NCI-H345 treated with DMSO at 0.1 percent for 48 hours (cell line): ENCODE results near the gene PC.

Source experiments
- DNase-seq: peaks from one replicate; lab custom pipeline; 2025; ENCODE audit not compliant: unreplicated experiment; lab: John Stamatoyannopoulos, UW

Gene PC

DNA sequence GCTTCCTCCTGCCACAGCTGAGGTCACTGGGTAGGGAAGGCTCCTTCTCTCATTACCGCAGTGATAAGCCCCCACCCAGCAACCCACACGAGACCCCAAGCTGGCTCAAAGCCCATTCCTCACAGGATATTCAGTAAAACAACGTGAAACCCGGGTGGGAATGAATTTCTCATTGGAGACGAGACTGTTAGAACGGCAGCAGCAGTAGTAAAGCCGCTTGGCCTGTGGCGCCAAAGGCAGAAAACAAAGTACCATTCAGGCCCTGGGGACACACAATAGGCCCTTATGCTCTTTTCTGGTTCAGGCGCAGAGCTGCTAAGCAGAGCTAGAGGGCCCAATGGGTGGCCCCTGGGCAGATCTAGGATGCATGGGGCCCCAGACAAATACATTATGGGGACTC, 45.3 kb downstream of the PC start:
- DNase-seq: no peak

DNA sequence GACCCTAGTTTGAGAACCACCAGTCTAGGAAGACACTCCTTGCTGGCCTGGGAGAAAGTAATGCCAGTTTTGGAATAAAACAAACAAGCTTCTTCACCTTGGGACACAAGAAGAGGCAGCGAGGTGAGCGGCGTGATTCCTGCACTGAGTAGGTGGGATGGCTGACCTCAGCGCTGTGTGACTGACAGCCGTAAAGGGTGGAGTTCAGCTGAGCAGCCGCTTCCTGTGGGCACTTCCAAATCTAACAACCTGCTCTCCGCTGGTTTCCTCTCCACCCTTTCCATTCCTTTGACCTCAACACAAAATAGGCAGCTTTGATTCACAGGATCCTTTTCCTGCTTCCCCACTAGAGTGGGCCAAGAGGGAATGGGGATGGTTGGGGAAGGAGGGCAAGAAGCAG, 45.8 kb downstream of the PC start:
- no peak for DNase-seq

DNA sequence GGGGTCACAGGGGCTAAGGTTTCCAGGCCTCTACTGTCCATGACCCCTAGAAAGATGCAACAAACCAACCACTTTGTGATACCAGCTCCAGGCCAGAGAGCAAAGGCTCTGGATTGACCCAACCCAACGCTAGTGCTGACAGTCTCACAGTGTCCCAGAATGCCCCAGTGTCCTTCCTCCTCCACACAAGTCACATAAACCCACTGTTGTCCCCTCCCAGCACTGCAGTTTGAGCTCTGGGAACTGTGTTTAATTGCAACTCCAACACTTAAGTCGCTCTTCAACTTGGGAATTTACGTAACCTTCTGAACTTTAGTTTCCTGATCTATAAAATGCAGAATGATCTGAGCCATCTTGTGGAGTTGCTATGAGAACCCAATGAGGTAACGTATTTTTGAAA, 47.5 kb downstream of the PC start:
- DNase-seq: no peak

DNA sequence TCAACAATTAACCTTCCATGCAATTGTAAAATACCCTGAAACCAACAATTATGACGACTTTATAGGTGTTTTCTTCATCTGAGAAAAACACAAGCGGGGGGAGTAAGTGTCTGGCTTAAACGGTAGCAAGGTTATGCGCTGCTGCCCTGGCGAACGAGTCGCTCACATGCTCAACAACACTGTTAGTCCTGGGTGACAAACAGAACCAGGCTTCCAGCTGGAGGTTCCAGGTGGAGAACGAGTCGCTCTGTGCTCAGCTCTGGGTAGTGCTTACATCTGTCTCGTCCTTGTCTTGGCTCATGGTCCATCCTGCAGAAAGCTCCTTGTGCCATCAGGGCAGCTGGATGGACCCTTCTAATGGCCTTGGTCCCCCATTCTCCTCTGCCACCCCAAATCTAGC, 48.2 kb downstream of the PC start:
- DNase-seq: no peak

DNA sequence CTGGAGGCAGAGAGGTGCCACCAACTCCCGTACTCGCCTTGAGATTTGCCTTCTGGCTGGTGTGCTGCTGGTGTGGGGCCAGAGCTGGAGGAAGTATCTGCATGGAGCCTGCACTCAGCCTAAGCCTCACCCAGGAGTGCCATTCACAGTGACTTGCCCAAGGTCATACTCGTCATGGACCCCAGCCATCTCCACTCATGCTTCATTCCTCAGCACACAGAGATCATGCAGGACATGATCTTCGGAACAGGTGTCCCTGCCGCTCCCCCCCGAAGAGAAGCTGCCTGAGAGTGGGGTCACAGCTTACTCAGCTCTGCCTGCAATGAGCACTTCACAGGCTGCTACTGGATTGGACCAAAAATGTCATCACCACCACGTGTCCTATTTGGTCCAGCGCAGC, 49.0 kb downstream of the PC start:
- no peak for DNase-seq

DNA sequence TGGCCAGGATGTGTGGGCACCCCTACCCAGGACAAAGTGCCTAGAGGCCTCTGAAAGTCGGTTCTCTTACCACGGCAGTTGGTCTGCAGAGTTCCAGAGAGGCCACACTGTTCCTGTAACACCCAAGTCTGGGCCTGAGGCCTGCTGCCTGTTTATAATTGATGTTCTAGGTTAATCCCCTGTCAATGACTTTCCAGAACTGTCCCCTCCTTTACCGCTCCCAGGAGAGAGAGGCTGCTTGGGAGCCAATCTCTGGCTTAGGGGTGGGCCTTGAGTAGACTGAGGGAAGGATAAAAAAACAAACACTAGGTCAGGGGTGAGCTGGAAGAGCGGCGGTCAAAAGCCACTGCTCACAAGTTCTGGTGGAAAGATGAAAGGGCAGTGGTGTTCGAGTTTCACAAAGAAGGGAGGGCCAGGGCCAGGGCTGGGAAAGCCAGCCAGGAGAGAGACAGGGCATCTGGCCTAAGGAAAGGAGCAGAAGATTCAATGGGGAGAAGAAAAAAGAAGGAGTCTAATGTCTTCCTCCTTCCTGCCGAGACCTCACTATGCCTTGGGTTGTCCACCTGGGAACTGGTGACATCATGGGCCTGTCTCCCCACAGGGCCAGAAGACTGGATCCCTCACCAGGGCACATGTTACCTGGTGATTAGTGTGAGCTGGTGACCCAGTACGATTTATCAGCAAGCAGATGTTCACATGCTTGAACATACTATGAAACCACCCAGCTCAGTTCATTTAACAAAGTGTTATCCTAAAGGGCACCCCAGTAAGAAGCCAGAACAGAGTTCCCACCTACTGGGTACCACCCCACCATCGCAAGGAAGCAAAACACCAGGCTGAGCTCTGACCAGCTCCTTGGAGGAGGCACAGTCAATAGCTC, 50.2 kb downstream of the PC start:
- DNase-seq: no peak

DNA sequence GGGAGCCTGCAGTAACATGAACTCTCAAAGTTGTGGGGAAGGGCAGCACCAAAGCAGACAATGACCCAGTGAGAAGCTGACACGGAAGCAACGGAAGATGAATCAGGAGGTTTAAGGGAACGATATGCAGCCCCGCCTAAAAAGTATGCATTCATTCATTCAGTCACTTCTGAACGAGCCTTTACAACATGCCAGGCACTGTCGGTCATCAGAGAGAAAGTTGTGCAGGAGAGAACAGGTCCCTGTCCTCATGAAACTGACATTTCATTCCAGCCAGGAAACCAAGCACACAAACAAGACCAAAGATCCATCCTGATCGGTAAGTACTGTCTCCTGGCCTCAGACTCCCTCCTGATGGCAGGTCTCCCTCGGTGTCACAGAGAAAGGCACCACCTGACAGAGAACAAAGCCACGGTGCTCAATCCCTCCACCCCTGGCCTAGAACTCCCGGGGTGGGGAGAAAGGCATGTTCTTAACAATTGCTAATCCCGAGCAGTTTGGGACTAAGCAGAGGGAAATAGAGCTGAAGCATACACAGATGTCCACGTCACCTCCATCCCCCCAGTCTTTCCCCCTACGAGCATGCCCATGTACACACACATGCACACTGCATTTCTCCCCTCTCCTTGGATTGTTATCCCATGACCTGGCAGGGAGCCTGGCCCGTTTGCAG, 52.0 kb downstream of the PC start:
- no peak for DNase-seq

DNA sequence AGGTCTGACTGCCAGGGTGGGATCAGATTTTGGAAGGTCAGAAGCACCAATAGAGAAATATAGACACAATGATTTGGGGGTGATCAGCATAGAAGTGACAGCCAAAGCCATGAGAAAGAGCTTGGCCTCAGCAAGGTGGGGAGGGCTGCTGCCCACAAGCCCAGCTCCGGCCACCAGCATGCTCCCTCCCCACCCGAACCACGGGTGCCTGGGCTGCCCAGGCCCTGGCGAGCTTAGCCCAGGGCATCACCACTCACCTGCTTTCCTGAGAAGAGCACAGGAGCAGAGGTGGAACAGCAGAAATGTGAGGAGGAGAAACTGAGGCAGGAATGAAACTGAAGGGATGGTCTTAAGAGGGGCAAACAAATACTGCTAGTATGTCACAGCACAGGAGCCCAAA, 52.6 kb downstream of the PC start:
- no peak for DNase-seq

DNA sequence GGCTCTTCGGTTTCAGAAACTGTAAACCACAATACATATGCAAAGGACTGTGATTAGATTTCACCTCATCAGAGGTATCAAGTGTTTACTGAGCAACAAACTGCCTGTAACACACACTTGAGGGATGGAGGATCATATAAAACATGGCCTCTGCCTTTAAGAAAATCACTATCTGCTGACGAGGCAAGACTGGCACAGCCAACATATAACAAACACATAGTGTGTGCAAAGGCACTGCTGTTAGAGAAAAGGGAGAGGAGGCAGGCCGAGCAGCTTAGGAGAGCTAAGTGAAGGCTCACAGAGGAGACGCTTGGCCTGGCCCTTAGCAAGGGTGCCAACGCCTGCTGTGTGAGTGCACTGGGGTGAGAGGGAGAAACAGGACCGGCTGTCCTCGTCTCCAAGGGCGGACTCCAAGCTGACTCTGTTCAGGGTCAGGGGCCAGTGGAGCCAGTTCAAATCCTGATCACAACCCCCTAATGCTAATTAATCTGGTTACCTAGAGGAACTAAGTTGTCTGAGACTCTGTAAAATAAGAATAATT, 53.1 kb downstream of the PC start:
- no peak for DNase-seq

DNA sequence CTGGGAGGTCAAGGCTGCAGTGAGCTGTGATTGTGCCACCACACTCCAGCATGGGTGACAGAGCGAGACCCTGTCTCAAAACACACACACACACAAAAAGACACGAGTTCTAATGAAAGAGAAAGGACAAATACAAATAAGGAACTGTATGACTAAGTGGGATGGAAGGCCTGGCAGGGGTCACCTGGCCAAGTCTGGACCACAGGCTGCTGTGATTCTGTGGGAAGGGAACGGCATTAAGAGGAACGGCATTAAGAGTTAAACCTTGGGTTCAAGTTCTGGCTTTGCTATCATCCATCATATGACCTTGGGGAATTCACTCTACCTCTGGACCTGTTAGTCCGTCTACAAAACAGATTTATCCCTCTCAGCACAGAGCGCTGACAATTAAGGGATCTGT, 53.6 kb downstream of the PC start:
- DNase-seq: no peak

DNA sequence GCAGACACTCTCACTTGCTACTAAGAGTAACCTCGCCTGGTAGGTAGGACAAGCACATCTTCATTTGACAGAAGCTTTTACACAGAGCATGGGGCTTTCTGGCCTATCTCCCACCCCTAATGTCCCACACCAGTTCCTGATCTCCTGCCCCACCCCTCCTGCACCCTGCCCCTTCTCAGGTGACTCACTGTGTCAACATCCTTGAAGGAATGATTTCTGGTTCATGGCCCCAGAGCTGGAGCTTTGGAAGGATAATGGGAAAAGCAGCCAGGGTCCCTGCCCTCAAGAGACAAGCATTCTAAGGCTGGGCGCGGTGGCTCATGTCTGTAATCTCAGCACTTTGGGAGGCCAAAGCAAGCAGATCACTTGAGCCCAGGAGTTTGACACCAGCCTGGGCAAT, 54.1 kb downstream of the PC start:
- DNase-seq: no peak

DNA sequence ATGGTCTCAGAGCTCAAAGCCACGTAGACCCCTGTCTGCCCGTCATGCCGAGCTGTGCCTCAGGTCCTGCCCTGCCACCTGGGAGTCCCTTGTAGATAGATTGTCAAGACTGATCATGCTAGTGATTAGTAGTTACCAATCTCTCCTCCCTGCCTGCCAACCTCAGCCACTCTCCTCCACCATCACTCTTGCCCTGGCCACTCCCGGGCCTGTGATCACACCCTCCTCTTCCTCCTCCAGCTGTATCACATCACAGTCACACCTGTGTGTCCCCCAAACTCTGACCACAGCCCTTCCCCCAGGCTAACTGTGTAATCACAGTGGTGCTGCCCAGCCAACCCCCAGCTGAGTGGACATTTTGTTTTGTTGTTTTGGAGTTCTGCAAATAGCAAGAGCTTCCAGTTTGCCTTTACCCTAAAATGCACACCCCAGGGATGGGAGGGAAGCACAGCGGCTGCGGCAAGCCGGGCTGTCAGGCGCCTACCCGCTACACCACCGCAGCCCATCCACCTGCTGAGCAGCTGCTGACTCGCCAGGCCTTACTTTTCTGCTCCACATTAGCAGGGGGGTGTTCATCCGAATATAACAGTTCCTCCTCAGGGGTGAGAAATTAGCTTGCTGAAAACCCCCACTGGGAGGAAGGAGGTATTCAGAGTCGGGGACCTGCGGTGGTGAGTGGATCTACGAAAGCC, 55.6 kb downstream of the PC start:
- DNase-seq: no peak

DNA sequence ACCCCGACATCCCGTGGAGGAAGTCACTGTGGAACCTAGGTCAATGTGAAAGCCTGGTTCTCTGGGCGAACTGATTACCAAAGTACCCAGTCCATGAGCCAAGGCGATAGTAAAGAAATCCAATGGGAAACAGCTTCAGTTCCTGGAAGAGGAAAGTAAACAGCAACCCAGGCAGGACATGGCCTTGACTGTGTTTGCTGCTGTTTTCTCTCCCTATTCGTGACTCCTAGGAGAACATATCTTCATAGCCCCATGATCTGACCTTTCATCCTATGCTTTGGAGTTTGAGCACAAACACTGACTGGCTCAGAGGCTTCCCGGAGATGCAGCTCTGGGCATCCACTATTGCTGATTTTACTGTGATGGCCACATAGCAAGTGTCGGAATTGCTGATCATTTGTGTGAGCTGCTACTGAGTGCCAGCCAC, 56.2 kb downstream of the PC start:
- DNase-seq: no peak

DNA sequence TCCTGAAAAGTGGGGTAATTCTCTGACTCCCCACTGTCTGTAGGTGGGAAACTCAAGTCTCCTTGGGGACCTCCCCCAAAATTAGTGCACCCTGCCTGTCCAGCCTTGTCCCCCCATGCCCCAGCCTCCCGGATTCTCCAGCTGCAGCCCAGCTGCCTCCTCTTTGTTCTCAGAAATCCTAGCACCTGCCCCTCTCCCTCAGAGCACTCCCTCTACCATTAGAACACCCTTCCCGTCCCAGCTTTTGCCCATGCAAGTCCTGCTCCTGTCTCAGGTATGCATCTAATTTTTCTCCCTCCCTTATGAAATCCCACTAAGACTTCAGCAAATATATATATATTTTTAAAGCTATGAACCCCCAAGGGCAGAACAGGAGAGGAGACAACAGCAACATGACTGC, 64.0 kb downstream of the PC start:
- no peak for DNase-seq

DNA sequence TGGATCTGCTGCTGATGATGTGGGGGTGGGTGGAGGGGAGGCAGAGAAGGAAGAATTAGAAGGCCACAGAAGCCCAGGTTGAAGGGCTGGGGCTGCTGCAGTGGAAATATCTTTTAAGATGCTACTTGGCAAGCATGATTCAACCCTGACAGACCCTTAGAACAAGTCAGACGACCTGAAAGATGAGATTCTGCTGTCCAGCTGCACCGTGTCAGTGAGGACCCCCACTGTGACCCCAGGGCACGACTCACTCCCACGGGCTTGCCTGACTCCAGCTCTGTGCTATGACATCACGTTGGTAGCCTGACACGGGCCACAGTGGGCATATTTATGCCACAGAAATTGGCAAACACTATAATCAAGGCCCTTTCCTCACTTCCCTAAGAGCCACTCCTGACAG, 65.3 kb downstream of the PC start:
- DNase-seq: no peak

DNA sequence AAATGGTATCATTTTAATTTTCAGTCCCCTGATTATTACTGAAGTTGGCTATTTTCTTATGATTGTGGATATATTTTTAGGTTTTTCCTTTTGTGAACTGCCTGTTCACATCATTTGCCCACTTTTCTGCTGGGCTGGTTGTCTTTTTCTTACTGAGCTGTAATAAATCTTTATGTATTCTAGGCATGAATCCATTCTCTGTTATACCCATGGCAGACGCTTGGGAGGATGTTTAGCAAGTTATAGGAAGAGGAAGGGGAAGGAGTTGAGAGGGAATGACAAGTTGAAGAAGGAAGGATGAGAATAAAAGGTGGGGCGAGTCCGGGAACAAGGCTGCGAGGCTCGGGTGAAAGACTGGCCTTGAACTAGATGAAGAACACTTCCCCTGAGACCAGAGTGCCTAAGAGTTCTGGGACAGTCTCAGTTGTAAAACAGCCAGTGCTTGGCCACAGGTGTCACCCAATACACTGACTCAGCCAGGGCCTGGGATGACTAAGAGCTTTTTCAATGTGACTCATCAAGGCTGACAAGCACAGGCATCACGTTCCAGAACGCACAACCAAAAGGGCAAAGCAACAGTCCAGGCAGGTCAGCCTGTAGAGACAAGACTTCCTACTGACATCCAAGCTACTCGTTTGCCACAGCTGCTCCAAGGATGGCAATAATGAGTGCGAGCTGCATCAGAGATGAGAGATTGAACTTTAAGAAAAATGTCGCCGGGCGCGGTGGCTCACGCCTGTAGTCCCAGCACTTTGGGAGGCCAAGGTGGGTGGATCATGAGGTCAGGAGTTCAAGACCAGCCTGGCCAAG, 66.1 kb downstream of the PC start:
- DNase-seq: no peak

DNA sequence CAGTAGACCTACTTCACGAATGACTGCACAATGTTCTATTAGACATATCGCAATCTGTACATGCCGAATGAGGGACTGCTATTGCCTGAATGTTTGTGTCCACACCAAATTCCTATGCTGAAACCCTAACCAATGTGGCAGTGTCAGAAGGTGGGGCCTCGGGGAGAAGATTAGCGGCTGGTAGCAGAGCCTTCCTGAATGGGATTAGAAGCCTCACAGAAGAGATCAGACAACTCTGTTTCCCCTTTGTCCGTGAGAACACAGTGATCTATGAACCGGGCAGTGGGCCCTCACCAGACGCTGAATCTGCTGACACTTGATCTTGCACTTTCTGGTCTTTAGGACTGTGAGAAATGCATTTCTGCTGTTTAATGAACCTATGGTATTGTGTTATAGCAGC, 68.2 kb downstream of the PC start:
- no peak for DNase-seq

DNA sequence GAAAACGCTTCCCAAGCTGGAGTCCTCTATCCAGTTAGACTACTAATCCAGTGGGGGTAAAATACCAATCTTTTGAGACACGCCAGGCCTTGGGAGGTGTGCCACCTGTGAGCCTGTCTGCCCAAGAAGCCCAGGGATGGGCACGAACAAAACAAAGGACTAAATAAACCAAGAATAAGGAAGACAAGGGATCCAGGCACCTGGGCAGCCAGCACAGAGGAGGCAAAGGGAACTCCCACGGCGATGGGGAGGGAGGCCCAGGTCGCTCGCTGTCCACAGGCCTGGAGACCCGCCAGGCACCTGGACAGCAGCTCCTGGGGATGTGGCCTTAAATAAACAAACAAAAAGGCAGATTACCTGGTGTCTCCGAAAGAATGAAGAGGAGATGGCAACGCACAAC, 69.9 kb downstream of the PC start:
- DNase-seq: no peak

DNA sequence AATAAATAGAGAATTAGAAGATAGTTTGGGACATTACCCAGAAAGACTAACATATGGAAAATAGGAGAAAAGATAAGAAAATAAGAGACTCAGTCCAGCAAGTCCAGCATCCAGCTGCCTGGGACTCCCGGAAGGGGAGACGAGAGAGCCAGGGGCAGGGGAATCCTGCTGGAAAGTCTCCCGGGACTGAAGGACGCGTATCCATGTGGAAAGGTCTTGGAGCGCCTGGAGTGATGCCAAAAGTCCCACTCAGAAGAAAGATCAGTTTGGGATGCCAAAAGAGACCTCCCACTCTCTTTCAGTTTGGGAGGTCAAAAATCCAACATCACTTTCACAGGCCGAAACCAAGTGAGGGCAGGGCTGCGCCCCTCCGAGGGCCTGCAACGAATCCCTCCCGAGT, 70.7 kb downstream of the PC start:
- no peak for DNase-seq

DNA sequence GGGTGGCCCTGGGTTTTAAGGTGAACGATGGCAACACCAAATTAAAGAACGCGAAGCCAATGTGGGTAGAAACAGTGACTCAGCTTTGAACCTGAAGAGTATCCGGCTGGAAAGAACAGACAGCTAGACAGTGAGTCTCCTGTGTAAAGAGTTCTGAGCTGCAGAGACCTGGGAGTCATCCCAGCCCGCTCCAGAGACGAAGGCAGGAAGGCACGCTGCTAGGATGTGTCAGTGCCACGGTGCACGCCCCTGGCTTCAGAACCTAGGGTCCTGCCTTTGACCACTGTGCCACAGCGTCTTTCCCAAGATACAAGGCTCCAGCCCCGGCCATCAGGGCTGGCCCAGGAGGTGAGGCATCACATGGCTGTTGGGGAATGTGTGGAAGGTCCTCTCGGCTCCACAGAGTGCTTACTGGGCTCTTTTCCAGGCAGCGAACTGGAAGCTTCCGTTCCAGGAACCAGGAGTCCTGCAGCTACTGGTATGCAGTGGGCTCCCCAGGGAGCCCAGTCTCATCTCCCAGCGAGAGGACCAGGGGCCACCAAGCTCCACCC, 71.4 kb downstream of the PC start:
- no peak for DNase-seq

DNA sequence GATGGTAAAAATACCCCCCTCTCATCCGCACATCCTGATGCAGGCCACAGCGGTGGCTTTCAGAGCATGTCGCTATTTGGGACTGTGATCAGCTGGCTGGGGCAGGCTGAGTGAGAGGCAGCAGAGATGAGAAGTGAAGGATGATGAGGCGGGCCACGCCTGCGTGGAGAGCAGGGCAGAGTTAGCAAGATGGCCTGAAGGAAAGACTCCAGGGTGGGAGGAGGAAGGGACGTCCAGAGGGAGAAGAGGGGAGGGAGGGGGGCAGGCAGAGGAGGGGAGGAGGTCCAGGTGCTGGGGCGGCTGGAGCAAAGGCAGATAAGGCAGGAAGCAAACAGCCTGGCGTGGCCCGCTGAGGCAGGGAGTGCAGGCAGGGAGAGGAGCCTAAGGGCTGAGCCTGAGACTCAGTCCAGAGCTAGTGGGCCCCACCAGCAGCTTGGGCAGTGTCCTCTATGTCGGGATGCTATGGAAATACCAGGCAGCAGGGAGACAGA, 72.2 kb downstream of the PC start:
- DNase-seq: no peak
